Stomach smooth muscle (tissue), 2 donors: ENCODE results near the gene ANKRD23.
"Not testable (repeated sequence)": the region's sequence is repeated elsewhere in the genome, so short reads cannot be mapped to it uniquely, and the experiment has no call there.

Experiments
- H3K27ac ChIP-seq: one replicate; pipeline ENCODE4 v1.7.0; 2013; ENCODE audit warnings: mild to moderate bottlenecking, low read length, inconsistent platforms
- H3K27me3 ChIP-seq, 2 donors: one replicate each; pipeline ENCODE4 v1.7.0; 2013; ENCODE audit warnings: low read length in 2 of 2; ENCODE audit not compliant: insufficient read depth in 2 of 2, control insufficient read depth in 1 of 2
- H3K36me3 ChIP-seq, 2 donors: one replicate each; pipeline ENCODE4 v1.7.0; 2013; ENCODE audit warnings: low read length in 2 of 2; ENCODE audit not compliant: control insufficient read depth in 2 of 2, insufficient read depth in 2 of 2
- H3K4me1 ChIP-seq: one replicate; pipeline ENCODE4 v1.7.0; 2013; ENCODE audit warnings: low read length; ENCODE audit not compliant: control insufficient read depth, insufficient read depth
- H3K4me3 ChIP-seq, 2 donors: one replicate each; pipeline ENCODE4 v1.7.0; 2013; ENCODE audit warnings: low read length in 2 of 2
- H3K9ac ChIP-seq, 2 donors: one replicate each; pipeline ENCODE4 v1.7.0; 2013; ENCODE audit warnings: low read length in 2 of 2, mild to moderate bottlenecking in 1 of 2
- H3K9me3 ChIP-seq, 2 donors: one replicate each; pipeline ENCODE4 v1.7.0; 2013; ENCODE audit warnings: low read length in 2 of 2; ENCODE audit not compliant: control insufficient read depth in 2 of 2
- donor health status: healthy.
- donor health status: Pancreatic carcinoma.

Gene ANKRD23

DNA sequence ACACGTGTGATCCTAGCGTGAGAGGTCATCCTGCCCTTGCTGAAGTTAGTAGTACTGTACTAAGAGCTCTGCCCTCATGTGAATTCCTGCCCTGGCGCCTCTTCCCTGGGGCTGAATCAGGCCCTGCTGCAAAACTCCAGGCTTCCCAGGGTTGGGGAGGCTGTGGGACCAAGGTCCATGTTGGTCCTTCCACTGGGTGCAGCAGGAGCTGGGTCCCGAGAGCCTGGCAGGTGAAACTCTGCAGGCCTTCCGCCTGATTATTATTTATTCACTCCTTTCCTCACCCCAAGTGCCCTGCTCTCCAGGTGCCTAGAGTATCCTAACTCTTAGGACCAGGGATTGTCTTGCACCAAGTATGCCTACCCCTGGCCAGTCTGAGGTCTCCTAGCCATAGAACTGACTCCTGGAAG lies 33.0 kb downstream of the ANKRD23 start:
- Histone ChIP-seq H3K27me3 (no peaks in the 10 kb centered on the region), H3K9ac (no peak overlapping the region), H3K4me1 (peaks cover 7% of the 10 kb centered on the region), H3K36me3 (peaks cover 3 to 5% of the 10 kb centered on the region in 2 donors), H3K9me3 (no peaks in the 10 kb centered on the region), H3K4me3 (no peak overlapping the region), H3K27ac (no peak overlapping the region)

DNA sequence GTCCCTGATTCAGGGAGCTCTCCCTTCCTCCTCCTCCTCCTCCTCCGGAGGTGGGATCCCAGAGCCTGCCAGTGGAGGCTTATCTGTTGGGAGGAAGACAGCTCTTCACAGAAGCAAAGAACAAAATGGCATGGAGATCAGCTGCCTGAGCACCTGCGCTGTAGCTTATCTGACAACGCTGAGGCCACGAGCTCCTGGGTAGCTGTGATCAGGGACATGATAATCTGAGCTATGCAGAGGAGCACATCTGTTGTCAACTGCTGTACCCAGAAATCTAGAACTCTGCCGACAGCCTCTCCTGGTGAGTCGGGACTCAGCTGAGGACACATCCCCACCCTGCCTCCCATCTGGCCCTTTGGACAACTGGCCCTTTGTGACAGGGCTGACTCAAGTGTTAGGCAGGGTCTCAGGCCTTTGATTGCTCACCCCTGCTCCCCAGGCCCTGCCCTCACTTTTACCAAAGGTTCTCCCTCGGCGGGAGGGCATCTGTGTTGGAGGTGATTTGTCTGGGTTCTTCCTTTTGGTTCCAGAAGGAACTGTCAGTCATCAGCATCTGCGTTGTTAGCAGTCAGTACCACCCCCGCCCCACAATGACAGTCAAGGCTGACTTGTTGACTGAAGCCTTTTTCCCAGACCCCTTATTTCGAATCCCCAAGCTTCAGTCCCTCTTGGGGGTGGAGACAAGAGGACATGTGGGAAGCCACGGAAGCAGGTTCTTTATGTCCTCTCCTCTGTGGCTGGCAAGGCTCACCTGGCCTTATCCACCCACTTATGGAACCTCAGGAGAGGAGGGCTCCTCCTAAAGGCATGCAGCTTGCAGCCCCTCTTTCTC lies 33.7 kb downstream of the ANKRD23 start:
- Histone ChIP-seq H3K9me3 (no peaks in the 10 kb centered on the region), H3K27me3 (no peaks in the 10 kb centered on the region), H3K4me3 (no peak overlapping the region), H3K27ac (no peak overlapping the region), H3K4me1 (peaks cover 7% of the 10 kb centered on the region), H3K36me3 (peaks cover 3 to 5% of the 10 kb centered on the region in 2 donors), H3K9ac (no peak overlapping the region)

DNA sequence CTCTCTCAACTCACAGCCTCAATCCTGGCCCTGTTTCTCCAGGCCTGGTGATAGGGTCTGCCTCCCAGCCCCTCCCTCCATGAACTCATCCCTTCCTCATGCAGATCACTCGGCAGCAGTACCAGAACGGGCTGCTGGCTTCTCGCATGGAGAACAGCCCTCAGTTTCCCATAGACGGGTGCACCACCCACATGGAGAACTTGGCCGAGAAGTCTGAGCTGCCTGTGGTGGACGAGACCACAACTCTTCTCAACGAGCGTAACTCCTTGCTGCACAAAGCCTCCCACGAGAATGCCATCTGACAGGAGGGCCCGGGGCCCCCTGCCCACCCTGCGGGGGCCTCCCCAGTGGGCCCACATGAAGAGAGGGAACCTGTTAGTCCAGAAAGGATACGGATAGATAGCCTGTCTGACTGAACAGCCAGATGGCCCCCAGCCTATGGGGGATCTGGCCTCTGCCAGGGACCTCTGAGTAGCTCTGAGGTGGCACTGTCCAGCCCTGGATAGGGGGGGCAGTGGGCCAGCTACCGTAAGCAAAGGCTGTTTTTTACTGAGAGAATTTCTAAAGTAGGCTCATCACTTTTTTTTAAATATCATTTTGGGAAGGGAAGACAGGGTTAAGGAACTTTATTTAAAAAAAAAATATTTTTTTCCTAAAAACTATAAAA lies 34.5 kb downstream of the ANKRD23 start:
- no peaks in the 10 kb centered on the region for H3K9me3 ChIP-seq
- no peaks in the 10 kb centered on the region for H3K27me3 ChIP-seq
- no peak overlapping the region for H3K9ac ChIP-seq
- peaks cover 3 to 5% of the 10 kb centered on the region in 2 donors for H3K36me3 ChIP-seq
- no peak overlapping the region for H3K27ac ChIP-seq
- no peak overlapping the region for H3K4me3 ChIP-seq
- peaks cover 7% of the 10 kb centered on the region for H3K4me1 ChIP-seq

DNA sequence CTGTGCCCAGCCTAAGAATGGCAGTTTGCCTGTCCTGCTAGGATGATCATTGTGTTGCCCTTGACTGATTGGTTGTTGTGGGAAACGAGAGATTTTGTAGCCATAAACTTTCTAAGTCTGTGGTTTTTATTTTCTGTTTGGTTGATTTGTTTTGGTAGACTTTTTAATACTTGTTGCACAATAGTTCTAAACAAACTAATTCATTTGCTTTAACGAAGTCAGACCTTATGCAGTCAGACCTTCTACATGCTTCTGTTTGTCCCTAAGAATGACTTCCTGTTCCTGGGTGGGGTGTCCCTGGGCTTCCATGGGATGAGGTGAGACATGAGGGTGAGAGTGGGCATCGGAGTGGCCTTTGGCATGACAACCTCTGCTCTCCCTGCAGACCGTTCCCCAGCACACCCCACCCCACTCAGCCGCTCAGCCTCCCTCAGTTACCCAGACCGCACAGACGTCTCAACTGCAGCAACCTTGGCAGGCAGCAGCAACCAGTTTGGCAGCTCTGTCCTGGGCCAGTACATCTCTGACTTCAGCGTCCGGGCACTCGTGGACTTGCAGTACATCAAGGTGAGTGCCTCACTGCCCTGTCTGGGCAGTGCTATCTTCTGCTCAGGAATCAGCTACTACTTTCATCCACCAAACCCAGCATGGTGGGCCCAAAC lies 35.5 kb downstream of the ANKRD23 start:
- no peaks in the 10 kb centered on the region for H3K27me3 ChIP-seq
- H3K4me3 ChIP-seq: no peak overlapping the region
- peaks cover 3 to 5% of the 10 kb centered on the region in 2 donors for H3K36me3 ChIP-seq
- no peak overlapping the region for H3K27ac ChIP-seq
- no peaks in the 10 kb centered on the region for H3K9me3 ChIP-seq
- H3K9ac ChIP-seq: no peak overlapping the region
- H3K4me1 ChIP-seq: peaks cover 7% of the 10 kb centered on the region

DNA sequence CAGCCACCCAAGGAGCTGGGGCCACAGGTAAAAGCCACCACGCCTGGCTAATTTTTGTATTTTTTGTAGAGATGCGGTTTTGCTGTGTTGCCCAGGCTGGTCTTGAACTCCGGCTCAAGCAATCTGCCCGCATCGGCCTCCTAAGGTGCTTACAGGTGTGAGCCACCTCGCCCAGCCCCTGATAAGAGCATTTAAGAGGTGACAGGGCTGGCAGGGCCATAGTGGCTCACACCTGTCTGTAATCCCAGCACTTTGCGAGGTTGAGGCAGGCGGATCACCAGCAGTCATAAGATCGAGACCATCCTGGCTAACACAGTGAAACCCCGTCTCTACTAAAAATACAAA lies 36.7 kb downstream of the ANKRD23 start:
- Histone ChIP-seq H3K4me3 (no peak overlapping the region), H3K9me3 (no peaks in the 10 kb centered on the region), H3K36me3 (peaks cover 6 to 9% of the 10 kb centered on the region in 2 donors), H3K27ac (no peak overlapping the region), H3K9ac (no peak overlapping the region), H3K27me3 (no peaks in the 10 kb centered on the region), H3K4me1 (peaks cover 4% of the 10 kb centered on the region)

DNA sequence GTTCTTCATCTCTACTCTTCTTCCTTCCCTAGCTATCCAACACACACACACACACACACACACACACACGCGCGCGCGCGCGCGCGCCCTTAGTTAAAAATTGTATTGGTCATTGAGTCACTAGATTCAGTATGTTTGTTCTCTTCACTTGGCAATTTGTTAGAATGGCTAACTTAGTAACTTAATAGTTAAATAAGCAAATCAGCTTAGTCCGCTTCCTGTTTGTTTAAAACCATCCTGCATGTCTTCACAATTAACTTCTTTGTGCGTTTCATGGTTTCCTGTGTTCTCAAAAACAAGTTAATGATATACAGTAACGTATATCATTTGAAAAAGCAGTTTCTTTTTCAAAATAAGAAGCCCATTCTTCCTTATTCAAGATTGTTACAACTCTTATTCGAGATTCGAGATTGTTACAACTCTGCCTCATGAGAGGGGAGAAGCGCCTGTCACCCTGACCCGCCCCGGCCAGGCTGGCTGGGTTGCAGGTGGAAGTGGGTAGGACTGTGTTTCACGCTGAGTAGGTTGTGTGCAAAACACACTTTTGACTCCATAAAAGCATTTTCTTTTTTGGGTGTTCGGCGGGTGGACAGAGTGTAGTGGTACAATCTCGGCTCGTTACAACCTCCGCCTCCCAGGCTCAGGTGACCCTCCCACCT lies 37.2 kb downstream of the ANKRD23 start:
- H3K27me3 ChIP-seq: no peaks in the 10 kb centered on the region
- no peak overlapping the region for H3K27ac ChIP-seq
- H3K4me1 ChIP-seq: no peaks in the 10 kb centered on the region
- H3K4me3 ChIP-seq: no peak overlapping the region
- H3K9me3 ChIP-seq: no peaks in the 10 kb centered on the region
- H3K9ac ChIP-seq: no peak overlapping the region
- H3K36me3 ChIP-seq: peaks cover 9 to 11% of the 10 kb centered on the region in 2 donors

DNA sequence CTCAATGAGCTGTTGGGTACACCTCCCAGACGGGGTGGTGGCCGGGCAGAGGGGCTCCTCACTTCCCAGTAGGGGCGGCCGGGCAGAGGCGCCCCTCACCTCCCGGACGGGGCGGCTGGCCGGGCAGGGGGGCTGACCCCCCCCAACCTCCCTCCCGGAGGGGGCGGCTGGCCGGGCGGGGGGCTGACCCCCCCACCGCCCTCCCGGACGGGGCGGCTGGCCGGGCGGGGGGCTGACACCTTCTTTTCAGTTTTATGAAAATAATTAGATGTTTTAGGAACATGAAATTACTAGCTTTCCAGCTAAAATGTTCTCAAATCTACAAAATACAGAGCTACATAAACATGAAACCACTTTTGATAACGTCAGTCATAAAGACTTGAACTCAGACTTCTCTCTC lies 37.9 kb downstream of the ANKRD23 start:
- not testable (repeated sequence) for H3K9me3 ChIP-seq, H3K27me3 ChIP-seq, H3K9ac ChIP-seq, H3K27ac ChIP-seq, H3K4me3 ChIP-seq, H3K4me1 ChIP-seq
- peaks cover 9 to 13% of the 10 kb centered on the region in 2 donors for H3K36me3 ChIP-seq

DNA sequence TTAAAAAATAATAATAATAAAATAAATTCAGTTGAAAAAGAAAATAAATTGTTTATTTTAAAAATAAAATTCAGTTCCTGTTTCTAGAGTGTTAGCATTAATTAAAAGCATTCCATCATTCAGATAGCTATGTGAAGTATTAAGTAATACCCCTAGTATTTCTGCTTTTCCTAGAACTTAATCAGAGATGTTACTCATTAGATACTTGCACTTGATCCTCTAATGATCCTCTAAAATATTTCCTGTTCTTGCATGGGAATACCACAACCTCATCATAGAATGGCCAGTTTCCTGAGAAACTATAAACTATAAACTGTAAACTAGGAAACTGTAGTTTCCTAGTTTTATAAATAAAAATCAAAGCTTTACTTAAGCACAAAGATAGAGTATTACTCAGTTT lies 38.8 kb downstream of the ANKRD23 start:
- Histone ChIP-seq H3K9ac (no peak overlapping the region), H3K4me3 (no peak overlapping the region), H3K9me3 (no peaks in the 10 kb centered on the region), H3K27ac (no peak overlapping the region), H3K4me1 (peaks cover 8% of the 10 kb centered on the region), H3K36me3 (peaks cover 9 to 10% of the 10 kb centered on the region in 2 donors), H3K27me3 (no peaks in the 10 kb centered on the region)

DNA sequence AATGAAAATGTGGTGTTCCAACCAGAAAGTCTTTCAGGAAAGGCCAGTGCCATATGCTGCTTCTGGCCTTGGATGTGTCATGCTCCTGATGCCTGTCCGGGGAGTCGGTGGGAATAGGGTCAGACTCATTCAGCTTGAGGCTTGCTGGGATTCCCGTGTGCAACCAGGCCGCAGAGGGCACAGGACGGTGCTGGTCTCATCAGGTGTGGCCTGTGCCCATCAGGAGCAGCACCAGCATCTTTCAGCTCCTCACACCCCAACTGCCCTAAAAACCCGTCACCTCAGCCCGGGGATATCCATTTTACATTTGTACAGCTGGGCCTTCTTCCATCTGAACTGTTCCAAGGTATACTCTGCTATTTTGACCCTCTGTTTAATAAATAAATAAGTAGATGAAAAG lies 41.1 kb downstream of the ANKRD23 start:
- Histone ChIP-seq H3K4me1 (peaks cover 8% of the 10 kb centered on the region), H3K9ac (no peak overlapping the region), H3K9me3 (no peaks in the 10 kb centered on the region), H3K27me3 (no peaks in the 10 kb centered on the region), H3K4me3 (no peak overlapping the region), H3K27ac (no peak overlapping the region), H3K36me3 (peaks cover 21 to 22% of the 10 kb centered on the region in 2 donors)

DNA sequence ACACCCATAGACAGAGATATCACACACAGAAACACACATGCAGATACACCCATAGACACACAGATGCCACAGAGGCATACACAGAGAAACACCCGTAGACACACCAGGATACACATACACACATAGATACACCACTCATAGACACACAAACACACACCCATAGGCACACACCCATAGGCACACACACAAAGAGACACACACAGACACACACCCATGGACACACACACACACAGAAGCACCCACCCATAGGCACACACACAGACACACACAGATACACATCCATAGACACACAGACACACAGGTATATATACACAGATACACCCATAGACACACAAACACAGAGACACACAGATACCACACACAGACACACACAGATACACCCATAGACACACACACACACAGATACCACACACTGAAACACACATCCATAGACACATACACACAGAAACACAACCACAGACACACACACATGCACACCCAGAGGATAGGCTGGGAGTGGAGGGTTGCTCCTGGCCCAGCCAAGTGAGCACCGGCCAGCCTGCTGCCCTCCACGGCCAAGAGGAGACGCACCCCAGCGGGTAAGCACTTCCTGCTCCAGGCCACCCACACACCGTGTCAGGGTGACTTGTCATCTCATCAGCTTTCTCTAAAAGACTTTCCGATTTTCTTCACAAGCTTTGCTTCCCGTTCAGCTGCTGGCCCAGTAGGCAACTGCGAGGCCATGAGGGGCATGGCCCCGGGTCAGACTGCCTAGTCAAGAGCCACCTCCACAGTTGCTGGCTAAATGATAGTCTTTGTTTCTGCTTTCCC lies 41.8 kb downstream of the ANKRD23 start:
- H3K27ac ChIP-seq: no peak overlapping the region
- H3K4me3 ChIP-seq: no peak overlapping the region
- H3K9me3 ChIP-seq: no peaks in the 10 kb centered on the region
- peaks cover 8% of the 10 kb centered on the region for H3K4me1 ChIP-seq
- peaks cover 22 to 25% of the 10 kb centered on the region in 2 donors for H3K36me3 ChIP-seq
- no peaks in the 10 kb centered on the region for H3K27me3 ChIP-seq
- no peak overlapping the region for H3K9ac ChIP-seq
